ENCODE results near the gene KIAA1217.

The KIAA1217 gene

DNA sequence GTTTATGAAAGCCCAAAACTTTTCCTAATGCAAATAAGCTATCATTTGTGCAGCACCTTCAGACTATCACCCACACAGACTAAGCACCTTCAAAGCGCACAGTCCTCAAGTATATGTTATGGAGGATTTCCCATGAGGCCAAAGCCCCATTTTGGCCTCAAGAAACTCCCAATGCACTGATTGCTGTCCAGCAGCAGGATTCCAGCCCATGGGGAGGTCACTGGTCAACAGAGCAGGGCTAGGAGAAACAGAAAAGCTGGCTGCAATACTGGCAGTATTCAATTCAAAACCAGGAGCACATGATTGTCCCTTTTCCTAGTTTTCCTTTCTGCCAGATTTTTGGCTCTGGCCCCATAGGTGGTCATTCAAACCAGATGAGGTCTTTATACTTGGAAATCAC lies 24.5 kb upstream of the KIAA1217 start:
- no peak for TF ChIP-seq POLR2AphosphoS5 (IDR thresholded peaks at IDR 0.05; ENCODE audit: low read depth, low read length)
- TF ChIP-seq TAF1 (IDR thresholded peaks at IDR 0.05; ENCODE audit: borderline replicate concordance, insufficient read depth, low read length): no peak
- TF ChIP-seq, protein P1, sequence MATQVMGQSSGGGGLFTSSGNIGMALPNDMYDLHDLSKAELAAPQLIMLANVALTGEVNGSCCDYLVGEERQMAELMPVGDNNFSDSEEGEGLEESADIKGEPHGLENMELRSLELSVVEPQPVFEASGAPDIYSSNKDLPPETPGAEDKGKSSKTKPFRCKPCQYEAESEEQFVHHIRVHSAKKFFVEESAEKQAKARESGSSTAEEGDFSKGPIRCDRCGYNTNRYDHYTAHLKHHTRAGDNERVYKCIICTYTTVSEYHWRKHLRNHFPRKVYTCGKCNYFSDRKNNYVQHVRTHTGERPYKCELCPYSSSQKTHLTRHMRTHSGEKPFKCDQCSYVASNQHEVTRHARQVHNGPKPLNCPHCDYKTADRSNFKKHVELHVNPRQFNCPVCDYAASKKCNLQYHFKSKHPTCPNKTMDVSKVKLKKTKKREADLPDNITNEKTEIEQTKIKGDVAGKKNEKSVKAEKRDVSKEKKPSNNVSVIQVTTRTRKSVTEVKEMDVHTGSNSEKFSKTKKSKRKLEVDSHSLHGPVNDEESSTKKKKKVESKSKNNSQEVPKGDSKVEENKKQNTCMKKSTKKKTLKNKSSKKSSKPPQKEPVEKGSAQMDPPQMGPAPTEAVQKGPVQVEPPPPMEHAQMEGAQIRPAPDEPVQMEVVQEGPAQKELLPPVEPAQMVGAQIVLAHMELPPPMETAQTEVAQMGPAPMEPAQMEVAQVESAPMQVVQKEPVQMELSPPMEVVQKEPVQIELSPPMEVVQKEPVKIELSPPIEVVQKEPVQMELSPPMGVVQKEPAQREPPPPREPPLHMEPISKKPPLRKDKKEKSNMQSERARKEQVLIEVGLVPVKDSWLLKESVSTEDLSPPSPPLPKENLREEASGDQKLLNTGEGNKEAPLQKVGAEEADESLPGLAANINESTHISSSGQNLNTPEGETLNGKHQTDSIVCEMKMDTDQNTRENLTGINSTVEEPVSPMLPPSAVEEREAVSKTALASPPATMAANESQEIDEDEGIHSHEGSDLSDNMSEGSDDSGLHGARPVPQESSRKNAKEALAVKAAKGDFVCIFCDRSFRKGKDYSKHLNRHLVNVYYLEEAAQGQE (IDR thresholded peaks at IDR 0.05; ENCODE audit: insufficient read depth in 1 of 2, low read depth in 2 of 2, low read length in 2 of 2): no peak
- TF ChIP-seq FOXP2 (optimal IDR thresholded peaks at IDR 0.05; ENCODE audit: borderline replicate concordance, extremely low read depth, extremely low read length, insufficient read depth): no peak
- TF ChIP-seq SIN3A (IDR thresholded peaks at IDR 0.05; ENCODE audit: borderline replicate concordance, insufficient read depth, low read length): no peak

DNA sequence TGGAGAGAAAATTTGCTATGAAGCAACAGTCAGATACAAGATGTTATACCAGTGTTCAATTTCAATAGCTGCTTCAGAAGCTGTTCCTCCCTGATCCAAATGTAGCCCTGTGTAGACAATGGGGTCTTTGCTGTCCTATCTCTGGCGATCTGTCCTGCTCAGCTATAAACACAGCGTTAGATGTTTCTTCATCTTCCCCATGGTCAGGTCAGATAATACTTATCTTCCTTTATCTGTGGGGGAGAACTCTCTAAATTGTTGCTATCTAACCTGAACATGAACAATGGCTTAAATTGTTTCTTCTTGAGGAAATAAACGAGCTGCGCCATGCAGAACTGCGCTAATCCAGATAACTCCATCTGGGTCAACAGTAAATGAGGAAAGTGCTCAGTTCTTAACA lies 15.6 kb upstream of the KIAA1217 start:
- TF ChIP-seq FOXP2 (optimal IDR thresholded peaks at IDR 0.05; ENCODE audit: borderline replicate concordance, extremely low read depth, extremely low read length, insufficient read depth): no peak
- TF ChIP-seq POLR2AphosphoS5 (IDR thresholded peaks at IDR 0.05; ENCODE audit: low read depth, low read length): no peak
- no peak for TF ChIP-seq SIN3A (IDR thresholded peaks at IDR 0.05; ENCODE audit: borderline replicate concordance, insufficient read depth, low read length)
- TF ChIP-seq, protein P1 (IDR thresholded peaks at IDR 0.05; ENCODE audit: insufficient read depth in 1 of 2, low read depth in 2 of 2, low read length in 2 of 2): no peak
- TF ChIP-seq TAF1 (IDR thresholded peaks at IDR 0.05; ENCODE audit: borderline replicate concordance, insufficient read depth, low read length): no peak

DNA sequence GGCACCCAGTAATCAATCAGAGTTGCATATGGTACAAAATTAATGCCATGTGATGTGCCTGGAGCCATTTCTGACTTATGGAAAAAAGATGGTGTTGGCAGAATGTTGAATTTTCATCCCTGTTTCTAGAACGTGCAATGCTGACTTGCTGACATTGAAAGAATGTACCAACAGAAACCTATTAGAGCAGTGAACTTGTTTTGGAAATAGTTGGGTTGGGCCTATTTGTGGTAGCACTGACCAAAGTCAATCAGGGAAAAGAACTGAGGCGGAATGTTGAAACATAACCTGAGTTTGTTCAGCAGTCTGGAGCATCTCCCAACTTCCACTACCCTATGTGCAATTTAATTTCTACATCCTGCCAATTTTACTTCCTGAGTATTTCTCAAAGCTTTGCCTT lies 11.7 kb upstream of the KIAA1217 start:
- no peak for TF ChIP-seq FOXP2 (optimal IDR thresholded peaks at IDR 0.05; ENCODE audit: borderline replicate concordance, extremely low read depth, extremely low read length, insufficient read depth)
- TF ChIP-seq, protein P1 (IDR thresholded peaks at IDR 0.05; ENCODE audit: insufficient read depth in 1 of 2, low read depth in 2 of 2, low read length in 2 of 2): no peak
- no peak for TF ChIP-seq TAF1 (IDR thresholded peaks at IDR 0.05; ENCODE audit: borderline replicate concordance, insufficient read depth, low read length)

DNA sequence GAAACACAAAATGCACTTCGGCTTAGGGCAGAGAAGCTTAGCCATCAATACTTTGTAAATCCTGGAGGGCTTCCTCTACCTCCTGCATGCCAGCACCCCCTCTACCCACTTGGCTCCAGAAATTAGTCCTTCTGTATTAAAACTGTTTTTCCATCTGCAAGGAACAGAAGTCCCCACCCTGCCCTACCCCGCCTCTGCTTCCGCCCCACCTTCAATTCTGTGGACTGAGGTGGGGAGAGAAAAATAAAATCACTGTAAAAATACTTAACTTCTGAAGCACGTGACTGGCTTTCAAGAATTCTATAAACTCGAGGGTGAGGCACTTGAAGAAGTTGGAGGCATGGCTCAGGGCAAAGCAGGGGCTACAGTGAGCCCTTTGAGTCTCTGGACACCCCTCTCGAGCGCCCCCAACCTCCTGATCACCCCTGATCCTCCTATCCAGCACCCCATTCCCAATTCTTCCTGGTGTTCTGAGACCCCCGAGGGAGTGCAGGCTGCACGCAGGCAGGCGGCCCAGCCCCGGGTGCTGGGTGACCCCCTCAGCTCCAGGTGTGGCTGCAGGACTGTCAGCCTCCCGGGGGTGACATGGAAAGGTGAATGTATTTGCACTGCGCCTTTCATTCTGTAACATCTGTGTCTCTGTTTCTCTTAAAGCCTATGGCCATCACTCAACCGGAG lies 7.3 kb upstream of the KIAA1217 start:
- TF ChIP-seq TAF1 (IDR thresholded peaks at IDR 0.05; ENCODE audit: borderline replicate concordance, insufficient read depth, low read length): no peak
- no peak for TF ChIP-seq POLR2AphosphoS5 (IDR thresholded peaks at IDR 0.05; ENCODE audit: low read depth, low read length)
- TF ChIP-seq FOXP2 (optimal IDR thresholded peaks at IDR 0.05; ENCODE audit: borderline replicate concordance, extremely low read depth, extremely low read length, insufficient read depth): no peak
- no peak for TF ChIP-seq SIN3A (IDR thresholded peaks at IDR 0.05; ENCODE audit: borderline replicate concordance, insufficient read depth, low read length)
- TF ChIP-seq, protein P1 (IDR thresholded peaks at IDR 0.05; ENCODE audit: insufficient read depth in 1 of 2, low read depth in 2 of 2, low read length in 2 of 2): no peak

DNA sequence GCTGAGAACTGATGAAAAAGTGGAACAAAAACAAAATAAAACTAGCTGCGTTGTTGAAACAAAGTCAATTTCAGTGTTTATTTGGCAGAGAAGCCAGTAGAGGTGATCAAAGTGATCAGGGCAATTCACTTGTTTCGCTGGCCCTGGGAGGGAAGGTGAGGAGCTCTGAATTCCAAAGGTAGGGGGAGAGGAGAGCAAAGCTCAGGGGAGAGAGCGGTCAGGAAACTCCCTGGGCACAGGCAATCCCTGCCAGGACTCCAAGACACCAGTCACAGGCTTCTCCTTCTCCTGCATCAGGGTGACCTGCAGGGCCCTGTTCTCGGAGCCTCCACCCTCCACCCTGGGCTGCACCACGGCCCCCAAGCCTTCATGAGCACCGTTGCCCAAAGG lies 6.8 kb upstream of the KIAA1217 start:
- TF ChIP-seq SIN3A (IDR thresholded peaks at IDR 0.05; ENCODE audit: borderline replicate concordance, insufficient read depth, low read length) (no peak), POLR2AphosphoS5 (IDR thresholded peaks at IDR 0.05; ENCODE audit: low read depth, low read length) (no peak), FOXP2 (optimal IDR thresholded peaks at IDR 0.05; ENCODE audit: borderline replicate concordance, extremely low read depth, extremely low read length, insufficient read depth) (no peak), TAF1 (IDR thresholded peaks at IDR 0.05; ENCODE audit: borderline replicate concordance, insufficient read depth, low read length) (no peak)
- TF ChIP-seq, protein P1 (IDR thresholded peaks at IDR 0.05; ENCODE audit: insufficient read depth in 1 of 2, low read depth in 2 of 2, low read length in 2 of 2): no peak

Measured in PFSK-1 (cell line).